Measurements from ENCODE around the gene TRABD.

The TRABD gene

DNA sequence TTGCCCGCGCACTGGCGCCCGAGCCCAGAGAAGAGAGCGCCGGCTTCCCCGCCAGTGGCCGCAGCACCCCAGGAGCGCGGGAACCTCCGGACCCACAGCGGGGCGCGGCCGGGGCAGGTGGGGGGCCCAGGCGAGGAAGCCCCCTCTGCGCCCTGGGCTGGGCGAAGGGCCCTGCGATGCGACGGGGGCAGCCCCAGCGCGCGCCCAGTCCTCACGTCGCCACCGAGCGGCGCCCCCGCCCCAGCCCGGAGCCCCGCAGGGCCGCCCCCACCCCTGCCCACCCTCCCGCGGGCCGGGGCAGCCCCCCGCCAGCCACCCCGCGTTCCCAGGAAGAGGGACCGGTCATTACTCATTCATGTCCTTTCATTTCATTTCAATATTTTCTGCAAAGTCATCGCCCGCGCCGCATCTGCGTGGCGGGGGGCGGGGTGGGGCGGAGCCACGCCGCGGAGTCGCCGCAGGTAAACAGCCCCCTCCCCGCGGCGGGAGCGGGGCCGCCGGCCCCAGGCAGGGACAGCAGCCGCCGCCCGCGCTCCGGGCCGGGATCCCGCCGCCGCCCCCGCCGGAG, 15.9 kb upstream of the TRABD start:
- TF ChIP-seq, protein P1, sequence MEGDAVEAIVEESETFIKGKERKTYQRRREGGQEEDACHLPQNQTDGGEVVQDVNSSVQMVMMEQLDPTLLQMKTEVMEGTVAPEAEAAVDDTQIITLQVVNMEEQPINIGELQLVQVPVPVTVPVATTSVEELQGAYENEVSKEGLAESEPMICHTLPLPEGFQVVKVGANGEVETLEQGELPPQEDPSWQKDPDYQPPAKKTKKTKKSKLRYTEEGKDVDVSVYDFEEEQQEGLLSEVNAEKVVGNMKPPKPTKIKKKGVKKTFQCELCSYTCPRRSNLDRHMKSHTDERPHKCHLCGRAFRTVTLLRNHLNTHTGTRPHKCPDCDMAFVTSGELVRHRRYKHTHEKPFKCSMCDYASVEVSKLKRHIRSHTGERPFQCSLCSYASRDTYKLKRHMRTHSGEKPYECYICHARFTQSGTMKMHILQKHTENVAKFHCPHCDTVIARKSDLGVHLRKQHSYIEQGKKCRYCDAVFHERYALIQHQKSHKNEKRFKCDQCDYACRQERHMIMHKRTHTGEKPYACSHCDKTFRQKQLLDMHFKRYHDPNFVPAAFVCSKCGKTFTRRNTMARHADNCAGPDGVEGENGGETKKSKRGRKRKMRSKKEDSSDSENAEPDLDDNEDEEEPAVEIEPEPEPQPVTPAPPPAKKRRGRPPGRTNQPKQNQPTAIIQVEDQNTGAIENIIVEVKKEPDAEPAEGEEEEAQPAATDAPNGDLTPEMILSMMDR (IDR thresholded peaks at IDR 0.05; ENCODE audit: extremely low read depth, insufficient read depth, missing control alignments): peak; percentile 28
- in situ Hi-C loops (cut with MboI; ENCODE audit: low pct_unique_long_range_greater_than_20kb, low sequenced_read_pairs, unreplicated experiment): no loop called here
- peak; percentile 70 for DNase-seq (ENCODE audit: low spot score)

DNA sequence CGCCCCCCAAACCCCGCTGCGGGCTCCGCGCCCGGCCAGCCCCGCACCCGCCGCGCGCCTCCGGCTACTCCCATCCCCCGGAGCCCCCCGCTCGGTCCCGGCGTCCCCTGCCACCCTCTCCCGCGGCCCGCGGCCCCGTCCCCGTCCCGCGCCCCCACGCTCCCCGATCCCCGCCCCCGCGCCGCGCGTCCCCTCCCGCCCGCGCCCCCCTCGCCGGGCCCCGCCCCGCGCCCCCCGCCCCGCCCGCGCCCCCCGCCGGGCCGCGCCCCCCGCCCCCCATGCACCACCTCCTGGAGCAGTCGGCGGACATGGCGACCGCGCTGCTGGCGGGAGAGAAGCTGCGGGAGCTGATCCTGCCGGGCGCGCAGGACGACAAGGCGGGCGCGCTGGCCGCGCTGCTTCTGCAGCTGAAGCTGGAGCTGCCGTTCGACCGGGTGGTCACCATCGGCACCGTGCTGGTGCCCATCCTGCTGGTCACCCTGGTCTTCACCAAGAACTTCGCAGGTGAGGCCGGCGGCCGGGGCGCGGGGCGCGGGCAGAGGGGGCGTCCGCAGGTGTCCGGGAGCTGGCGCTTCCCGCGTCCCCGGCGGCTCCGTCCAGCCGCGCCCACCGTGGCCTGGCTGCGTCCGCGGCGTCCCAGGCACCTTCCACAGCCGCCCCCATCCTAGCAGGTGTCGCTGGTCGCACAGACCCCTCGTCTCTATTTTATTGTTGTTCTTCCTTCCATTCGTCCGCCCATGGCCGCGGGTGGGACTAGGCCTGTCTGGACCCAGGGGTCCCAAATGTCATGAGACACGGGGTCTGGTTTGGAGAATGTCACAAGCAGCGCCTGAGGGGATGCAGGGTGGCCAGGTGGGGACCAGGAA, 15.0 kb upstream of the TRABD start, which contains the start of gene PANX2:
PANX2 (plus strand) TSS at position 279 of the 866 bp plus-strand sequence; CDS start at position 279, 0 bp downstream.
- TF ChIP-seq, protein P1 (IDR thresholded peaks at IDR 0.05; ENCODE audit: extremely low read depth, insufficient read depth, missing control alignments): no peak
- DNase-seq (ENCODE audit: low spot score): no peak
- in situ Hi-C loops (cut with MboI; ENCODE audit: low pct_unique_long_range_greater_than_20kb, low sequenced_read_pairs, unreplicated experiment): no loop called here

DNA sequence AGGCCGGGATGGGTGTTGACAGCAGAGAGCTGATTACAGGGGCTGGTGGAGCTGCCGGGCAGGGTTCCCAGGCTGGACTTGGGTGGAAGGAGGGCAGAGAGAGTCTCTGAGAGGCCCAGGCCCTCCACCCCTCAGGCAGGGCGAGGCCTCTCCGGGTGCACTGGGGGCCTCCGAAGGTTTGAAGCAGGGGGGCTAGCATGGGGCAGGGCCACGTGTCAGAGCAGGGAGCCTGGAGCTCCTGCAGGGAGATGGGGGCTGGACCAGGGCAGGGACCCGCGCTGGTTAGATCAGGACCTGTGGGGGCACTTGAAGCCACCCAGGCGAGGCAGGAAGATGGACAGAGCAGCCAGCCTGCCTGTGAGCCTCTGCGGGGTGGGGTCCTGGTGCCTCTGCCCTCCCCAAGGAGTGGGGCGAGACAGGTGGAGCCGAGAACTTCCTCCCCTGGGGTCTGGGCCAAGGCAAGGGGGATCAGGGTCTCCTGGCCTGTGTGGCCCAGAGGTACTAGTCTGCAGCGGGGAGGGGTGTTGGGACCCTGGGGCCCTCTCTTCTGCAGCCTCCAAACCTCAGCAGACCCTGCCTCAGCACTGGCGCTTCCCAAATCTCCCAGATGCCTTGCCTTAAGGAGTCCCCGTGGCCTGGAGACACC, 14.3 kb upstream of the TRABD start:
- in situ Hi-C loops (cut with MboI; ENCODE audit: low pct_unique_long_range_greater_than_20kb, low sequenced_read_pairs, unreplicated experiment): no loop called here
- DNase-seq (ENCODE audit: low spot score): no peak
- TF ChIP-seq, protein P1 (IDR thresholded peaks at IDR 0.05; ENCODE audit: extremely low read depth, insufficient read depth, missing control alignments): no peak

DNA sequence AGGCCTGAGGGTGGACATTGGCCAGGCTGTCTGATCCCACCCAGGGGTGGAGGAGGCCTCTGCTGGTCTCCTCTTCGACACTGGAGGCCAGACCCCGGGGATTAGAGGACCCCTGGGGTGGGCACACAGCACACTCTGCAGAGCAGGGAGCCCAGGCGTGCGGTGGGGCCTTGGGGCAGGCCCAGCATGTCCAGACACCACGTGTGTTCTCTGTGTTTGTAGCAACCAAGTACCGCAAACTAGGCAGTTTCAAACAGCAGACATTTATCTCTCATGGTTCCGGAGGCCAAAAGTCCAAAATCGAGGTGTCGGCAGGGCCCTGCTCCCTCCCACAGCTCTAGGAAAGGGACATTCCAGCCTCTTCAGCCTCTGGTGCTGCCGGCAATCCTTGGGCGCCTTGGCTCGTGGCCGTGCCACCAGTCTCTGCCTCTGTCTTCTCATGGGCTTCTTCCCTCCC, 13.7 kb upstream of the TRABD start:
- no peak for DNase-seq (ENCODE audit: low spot score)
- TF ChIP-seq, protein P1 (IDR thresholded peaks at IDR 0.05; ENCODE audit: extremely low read depth, insufficient read depth, missing control alignments): no peak
- in situ Hi-C loops (cut with MboI; ENCODE audit: low pct_unique_long_range_greater_than_20kb, low sequenced_read_pairs, unreplicated experiment): no loop called here

DNA sequence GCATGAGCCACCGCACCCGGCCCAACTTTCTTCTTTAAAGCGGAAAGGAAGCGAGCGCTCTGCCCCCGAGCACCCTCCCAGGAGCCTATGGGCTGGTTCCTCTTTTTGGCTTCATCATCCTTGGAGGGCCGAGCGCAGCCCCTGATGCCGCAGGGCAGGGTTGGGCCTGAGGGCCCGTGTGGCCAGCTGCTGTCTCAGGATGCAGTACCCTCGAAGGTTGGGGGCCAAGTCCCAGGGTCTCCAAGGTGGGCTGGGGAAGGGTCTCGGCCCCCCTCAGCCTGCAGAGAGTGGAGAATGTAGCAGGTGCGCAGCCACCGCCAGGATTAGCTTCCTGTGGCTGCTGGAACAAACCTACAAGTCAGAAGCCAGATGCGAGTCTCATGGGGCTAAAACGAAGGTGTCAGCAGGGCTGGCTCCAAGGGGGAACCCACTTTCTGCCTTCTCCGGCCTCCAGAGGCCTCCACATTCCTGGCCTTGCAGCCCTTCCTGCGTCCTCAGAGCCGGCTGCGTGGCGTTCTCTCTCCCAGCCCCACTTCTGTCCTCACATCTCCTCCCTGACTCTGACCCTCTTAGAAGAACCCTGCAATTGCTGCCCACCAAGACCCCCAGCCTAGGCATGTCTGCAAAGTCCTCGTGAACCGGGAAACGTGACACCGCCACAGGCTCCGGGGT, 12.3 kb upstream of the TRABD start:
- in situ Hi-C loops (cut with MboI; ENCODE audit: low pct_unique_long_range_greater_than_20kb, low sequenced_read_pairs, unreplicated experiment): no loop called here
- TF ChIP-seq, protein P1 (IDR thresholded peaks at IDR 0.05; ENCODE audit: extremely low read depth, insufficient read depth, missing control alignments): no peak
- peak; percentile 66 for DNase-seq (ENCODE audit: low spot score)

DNA sequence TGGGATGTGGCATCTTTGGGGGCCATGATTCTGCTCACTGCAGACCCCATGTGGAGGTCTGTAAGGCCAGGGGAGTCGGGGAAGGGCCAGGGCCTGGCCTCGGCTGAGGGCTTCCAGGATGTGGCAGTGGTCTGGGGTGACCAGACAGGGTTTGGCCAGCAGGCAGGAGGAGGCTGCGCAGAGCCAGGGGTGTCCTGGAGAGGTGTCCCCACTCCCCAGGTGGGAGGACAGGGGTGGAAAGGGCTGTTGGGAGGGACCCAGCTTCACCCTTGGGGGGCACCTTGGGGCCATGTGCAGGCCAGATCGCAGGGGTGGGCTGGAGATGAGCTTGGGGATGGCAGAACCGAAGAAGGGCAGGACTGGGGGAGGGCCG, 11.7 kb upstream of the TRABD start:
- TF ChIP-seq, protein P1 (IDR thresholded peaks at IDR 0.05; ENCODE audit: extremely low read depth, insufficient read depth, missing control alignments): no peak
- in situ Hi-C loops (cut with MboI; ENCODE audit: low pct_unique_long_range_greater_than_20kb, low sequenced_read_pairs, unreplicated experiment): no loop called here

More for the DNA sequence above, 11.7 kb upstream of the TRABD start:
- DNase-seq (ENCODE audit: low spot score): no peak
